Testis (tissue), 2 donors: Measurements from ENCODE around the gene PYCR2.

Source experiments
- POLR2A ChIP-seq: fragments of 450-650 bp; IDR thresholded peaks from one replicate; pipeline ENCODE4 v1.6.1; 2017; ENCODE audit warnings: antibody characterized with exemption, mild to moderate bottlenecking, moderate library complexity
- TF ChIP-seq, protein P1 (sequence below), 3 experiments: fragments of 450-650 bp in 2 of 3; fragments of 200-600 bp in 1 of 3; sonication (generic) in 1 of 3; IDR thresholded peaks; one replicate each; pipeline ENCODE4 v1.5.1; 2016 to 2019; ENCODE audit warnings: antibody characterized with exemption in 3 of 3, mild to moderate bottlenecking in 2 of 3, moderate library complexity in 1 of 3

DNA sequence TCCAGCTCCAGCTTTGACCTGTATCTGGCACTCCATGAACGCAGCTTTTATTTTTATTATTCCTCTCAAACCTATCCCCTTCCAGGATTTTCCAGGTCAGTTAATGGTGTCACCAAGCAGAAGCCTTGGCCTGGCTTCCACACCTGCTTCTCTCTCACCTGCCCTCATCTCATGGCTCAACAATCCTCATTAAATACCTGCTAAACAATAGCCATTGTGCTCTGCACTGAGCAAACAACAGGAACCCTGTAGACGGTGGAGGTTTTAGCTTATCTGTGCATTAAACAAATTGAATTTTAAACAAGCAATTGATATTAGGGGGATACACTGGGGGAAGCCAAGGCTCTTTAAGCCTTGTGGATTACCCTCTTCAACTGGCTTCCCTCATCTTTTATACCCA lies 15.3 kb downstream of the PYCR2 start:
- TF ChIP-seq, protein P1, sequence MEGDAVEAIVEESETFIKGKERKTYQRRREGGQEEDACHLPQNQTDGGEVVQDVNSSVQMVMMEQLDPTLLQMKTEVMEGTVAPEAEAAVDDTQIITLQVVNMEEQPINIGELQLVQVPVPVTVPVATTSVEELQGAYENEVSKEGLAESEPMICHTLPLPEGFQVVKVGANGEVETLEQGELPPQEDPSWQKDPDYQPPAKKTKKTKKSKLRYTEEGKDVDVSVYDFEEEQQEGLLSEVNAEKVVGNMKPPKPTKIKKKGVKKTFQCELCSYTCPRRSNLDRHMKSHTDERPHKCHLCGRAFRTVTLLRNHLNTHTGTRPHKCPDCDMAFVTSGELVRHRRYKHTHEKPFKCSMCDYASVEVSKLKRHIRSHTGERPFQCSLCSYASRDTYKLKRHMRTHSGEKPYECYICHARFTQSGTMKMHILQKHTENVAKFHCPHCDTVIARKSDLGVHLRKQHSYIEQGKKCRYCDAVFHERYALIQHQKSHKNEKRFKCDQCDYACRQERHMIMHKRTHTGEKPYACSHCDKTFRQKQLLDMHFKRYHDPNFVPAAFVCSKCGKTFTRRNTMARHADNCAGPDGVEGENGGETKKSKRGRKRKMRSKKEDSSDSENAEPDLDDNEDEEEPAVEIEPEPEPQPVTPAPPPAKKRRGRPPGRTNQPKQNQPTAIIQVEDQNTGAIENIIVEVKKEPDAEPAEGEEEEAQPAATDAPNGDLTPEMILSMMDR (IDR thresholded peaks at IDR 0.05): no peak
- no peak for TF ChIP-seq POLR2A
